ENCODE results near the gene PLA2G7. TPM values are rescaled to one million over a fixed set of nuclear protein-coding genes. Genes with fewer than 3 reads are reported as not detected.
"Not testable (repeated sequence)": the region's sequence is repeated elsewhere in the genome, so short reads cannot be mapped to it uniquely, and the experiment has no call there.

The PLA2G7 gene
- total RNA-seq, 6 donors from 2014 or later: 2.6 to 9.5 (median 5.9) TPM

DNA sequence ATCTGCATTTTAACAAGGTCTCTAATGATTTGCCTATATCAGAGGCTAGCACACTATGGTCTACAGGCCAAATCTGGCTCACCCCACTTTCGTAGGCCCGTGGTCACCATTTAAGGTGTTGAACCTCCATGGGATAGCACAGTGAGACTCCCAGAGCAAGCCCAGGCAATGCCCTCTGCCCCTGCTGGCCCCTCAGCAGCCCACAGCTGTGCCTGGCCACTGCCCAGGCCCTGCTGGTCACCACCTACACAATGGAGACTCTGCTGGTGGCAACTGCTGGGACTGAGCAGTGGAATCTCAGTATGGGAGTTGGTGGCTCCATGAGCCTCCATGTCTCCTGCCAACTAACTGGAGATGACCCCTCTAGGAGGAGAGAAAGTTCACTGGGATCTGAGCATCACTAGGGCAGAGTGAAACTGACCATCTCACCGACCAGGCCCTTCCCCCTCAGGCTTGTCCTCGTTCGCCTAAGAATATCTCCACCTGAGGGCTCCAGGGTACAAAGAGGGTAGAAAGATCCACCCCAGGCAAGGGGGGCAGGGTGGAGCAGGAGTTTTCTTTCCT, 13.8 kb upstream of the PLA2G7 start:
- WGBS, 2 donors: 96 to 97% methylated on average over 3 to 5 of the region's 5 CpGs
- ATAC-seq (ENCODE audit: low FRiP score in 2 of 2): no peak

DNA sequence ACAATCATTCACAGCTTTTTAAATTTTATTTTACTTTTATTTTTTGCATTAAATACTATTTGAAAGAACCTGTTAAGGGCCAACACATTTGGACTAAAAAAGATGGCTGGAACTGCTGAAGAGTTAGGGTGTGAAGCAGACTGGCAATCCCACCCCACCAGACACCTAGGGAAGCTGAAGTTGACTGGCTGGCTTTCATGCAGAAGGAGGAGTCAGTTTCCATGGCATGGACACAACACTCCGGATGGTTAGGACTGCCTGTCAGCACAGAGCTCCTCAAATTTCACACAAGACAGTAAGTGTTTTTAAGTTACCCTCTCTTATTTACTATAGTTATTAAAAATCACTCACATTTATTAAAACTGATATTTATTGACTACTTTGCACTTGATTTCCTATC, 11.5 kb upstream of the PLA2G7 start, which contains the start of gene ANKRD66:
Gene ANKRD66 (plus strand): TSS at position 238 of the 400 bp plus-strand sequence. CDS start 5,016 bp downstream, outside the sequence.
- no peak for ATAC-seq (ENCODE audit: low FRiP score in 2 of 2)
- H3K27ac ChIP-seq: no peak within 1 kb of the TSS
- no peak for DNase-seq
- no peak within 1 kb of the TSS for H3K4me3 ChIP-seq
- no peaks in the 10 kb centered on the region for H3K27me3 ChIP-seq
- WGBS, 2 donors: 59 to 91% methylated on average over 1 of the region's 1 CpG
- H3K9me3 ChIP-seq: no peaks in the 10 kb centered on the region
- no peaks in the 10 kb centered on the region for H3K4me1 ChIP-seq
- no peak for TF ChIP-seq EP300 (IDR thresholded peaks at IDR 0.05)
- no peak for TF ChIP-seq POLR2AphosphoS5 (IDR thresholded peaks at IDR 0.05)
- no peak for TF ChIP-seq POLR2A (IDR thresholded peaks at IDR 0.05)
- TF ChIP-seq, protein P1, sequence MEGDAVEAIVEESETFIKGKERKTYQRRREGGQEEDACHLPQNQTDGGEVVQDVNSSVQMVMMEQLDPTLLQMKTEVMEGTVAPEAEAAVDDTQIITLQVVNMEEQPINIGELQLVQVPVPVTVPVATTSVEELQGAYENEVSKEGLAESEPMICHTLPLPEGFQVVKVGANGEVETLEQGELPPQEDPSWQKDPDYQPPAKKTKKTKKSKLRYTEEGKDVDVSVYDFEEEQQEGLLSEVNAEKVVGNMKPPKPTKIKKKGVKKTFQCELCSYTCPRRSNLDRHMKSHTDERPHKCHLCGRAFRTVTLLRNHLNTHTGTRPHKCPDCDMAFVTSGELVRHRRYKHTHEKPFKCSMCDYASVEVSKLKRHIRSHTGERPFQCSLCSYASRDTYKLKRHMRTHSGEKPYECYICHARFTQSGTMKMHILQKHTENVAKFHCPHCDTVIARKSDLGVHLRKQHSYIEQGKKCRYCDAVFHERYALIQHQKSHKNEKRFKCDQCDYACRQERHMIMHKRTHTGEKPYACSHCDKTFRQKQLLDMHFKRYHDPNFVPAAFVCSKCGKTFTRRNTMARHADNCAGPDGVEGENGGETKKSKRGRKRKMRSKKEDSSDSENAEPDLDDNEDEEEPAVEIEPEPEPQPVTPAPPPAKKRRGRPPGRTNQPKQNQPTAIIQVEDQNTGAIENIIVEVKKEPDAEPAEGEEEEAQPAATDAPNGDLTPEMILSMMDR (IDR thresholded peaks at IDR 0.05): no peak
- no peaks in the 10 kb centered on the region for H3K36me3 ChIP-seq

More for the DNA sequence above, 13.8 kb upstream of the PLA2G7 start:
- no peak for TF ChIP-seq POLR2A (IDR thresholded peaks at IDR 0.05)
- TF ChIP-seq EP300 (IDR thresholded peaks at IDR 0.05): no peak
- TF ChIP-seq POLR2AphosphoS5 (IDR thresholded peaks at IDR 0.05): no peak
- TF ChIP-seq, protein P1 (IDR thresholded peaks at IDR 0.05): no peak
- H3K27me3 ChIP-seq: no peaks in the 10 kb centered on the region
- no peaks in the 10 kb centered on the region for H3K4me1 ChIP-seq
- no peaks in the 10 kb centered on the region for H3K36me3 ChIP-seq
- H3K9me3 ChIP-seq: no peaks in the 10 kb centered on the region
- H3K4me3 ChIP-seq: no peak overlapping the region
- DNase-seq: peak in 1 of 2 donors; percentile 34
- H3K27ac ChIP-seq: no peak overlapping the region

DNA sequence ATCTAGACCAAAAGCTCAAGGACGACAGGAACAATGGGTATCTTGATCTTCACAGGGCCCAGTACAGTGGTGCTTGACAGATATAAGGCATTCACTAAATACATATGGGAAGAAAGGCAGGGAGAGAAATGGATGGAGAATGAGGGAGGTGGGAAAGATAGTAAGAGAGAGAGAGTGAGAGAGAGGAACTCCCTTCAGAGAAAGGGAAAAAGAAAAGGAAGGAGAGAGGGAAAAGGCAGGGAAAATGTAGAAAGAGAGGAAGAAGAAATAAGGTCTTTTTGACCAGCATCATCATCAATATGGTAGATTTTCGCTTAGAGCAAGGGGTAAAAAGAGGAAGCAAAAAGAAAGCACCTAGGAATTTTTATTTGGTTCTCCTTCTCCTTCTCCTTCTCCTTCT, 10.8 kb upstream of the PLA2G7 start:
- ATAC-seq (ENCODE audit: low FRiP score in 2 of 2) (no peak), DNase-seq (no peak)
- Histone ChIP-seq H3K27ac (no peak overlapping the region), H3K4me3 (no peak overlapping the region), H3K36me3 (no peaks in the 10 kb centered on the region), H3K9me3 (no peaks in the 10 kb centered on the region), H3K4me1 (no peaks in the 10 kb centered on the region), H3K27me3 (no peaks in the 10 kb centered on the region)
- 66 to 68% methylated on average over 2 of the region's 2 CpGs for WGBS, 2 donors
- TF ChIP-seq POLR2AphosphoS5 (IDR thresholded peaks at IDR 0.05) (no peak), EP300 (IDR thresholded peaks at IDR 0.05) (no peak), POLR2A (IDR thresholded peaks at IDR 0.05) (no peak)
- TF ChIP-seq, protein P1 (IDR thresholded peaks at IDR 0.05): no peak

DNA sequence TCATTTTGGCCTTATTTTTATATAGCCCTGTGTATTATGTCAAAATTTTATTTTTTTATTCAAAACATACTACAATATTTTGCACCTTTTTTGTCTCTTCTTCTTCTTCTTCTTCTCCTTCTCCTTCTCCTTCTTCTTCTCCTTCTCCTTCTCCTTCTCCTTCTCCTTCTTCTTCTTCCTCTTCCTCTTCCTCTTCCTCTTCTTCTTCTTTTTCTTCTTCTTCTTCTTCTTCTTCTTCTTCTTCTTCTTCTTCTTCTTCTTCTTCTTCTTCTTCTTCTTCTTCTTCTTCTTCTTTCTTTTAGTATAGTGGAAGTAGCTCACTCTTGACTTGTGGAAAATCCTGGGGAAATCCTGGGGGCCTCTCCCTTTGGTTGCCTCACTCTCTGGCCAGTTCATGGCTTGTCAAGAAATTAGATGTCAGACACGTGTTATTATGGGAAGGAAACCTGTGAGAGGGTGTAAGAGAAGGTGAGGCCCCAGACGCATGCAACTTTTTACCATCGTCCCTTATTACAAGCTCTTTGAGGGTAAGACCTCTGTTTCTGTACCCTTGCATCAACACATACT, 9.1 kb upstream of the PLA2G7 start:
- H3K27me3 ChIP-seq; H3K36me3 ChIP-seq; H3K9me3 ChIP-seq; ATAC-seq (ENCODE audit: low FRiP score in 2 of 2); H3K4me3 ChIP-seq; H3K27ac ChIP-seq; DNase-seq; H3K4me1 ChIP-seq: not testable (repeated sequence)
- WGBS, 2 donors: 77 to 84% methylated on average over 3 of the region's 3 CpGs

DNA sequence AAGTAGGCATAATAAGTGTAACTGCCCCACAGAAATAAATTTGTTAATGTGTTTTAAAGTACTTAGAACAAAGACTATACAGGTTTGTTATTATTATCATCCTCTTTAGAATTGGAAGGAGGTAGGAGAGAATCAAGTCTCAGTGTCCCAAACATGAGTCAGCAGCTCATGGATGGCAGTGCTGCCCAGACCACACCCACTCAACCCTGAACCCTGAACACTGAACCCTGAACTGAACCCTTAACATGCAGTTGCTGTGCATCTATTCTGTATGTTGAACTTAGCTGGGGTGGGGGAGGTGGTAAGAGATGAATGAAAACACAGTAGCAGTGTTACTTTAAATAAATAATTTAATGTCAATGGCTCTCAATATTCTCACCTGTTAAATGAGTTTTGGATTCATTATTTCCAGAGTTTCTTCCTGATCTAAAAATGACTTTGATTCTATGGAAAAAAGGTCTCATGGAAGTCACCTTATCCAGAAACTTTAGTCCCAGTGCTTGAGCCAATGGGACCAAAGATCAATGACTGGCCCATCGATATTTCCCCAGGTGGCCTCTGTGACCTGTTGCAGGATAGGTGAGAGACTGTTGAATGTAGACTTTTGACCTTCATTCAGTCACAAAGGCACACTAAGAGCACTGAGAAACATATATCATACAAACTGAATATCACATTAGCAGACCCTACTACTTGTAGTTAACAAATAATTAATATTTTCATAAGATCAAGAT, 8.4 kb upstream of the PLA2G7 start:
- TF ChIP-seq, protein P1 (IDR thresholded peaks at IDR 0.05): no peak
- TF ChIP-seq POLR2A (IDR thresholded peaks at IDR 0.05): no peak
- no peak for TF ChIP-seq POLR2AphosphoS5 (IDR thresholded peaks at IDR 0.05)
- TF ChIP-seq EP300 (IDR thresholded peaks at IDR 0.05): no peak
- ATAC-seq (ENCODE audit: low FRiP score in 2 of 2) (no peak), DNase-seq (no peak)
- Histone ChIP-seq H3K27ac (no peak overlapping the region), H3K4me3 (no peak overlapping the region), H3K36me3 (no peaks in the 10 kb centered on the region), H3K27me3 (no peaks in the 10 kb centered on the region), H3K9me3 (no peaks in the 10 kb centered on the region), H3K4me1 (no peaks in the 10 kb centered on the region)
- 77 to 80% methylated on average over 1 of the region's 1 CpG for WGBS, 2 donors

Measured in upper lobe of left lung (tissue), 6 donors.